ENCODE data around the gene EEFSEC.

EEFSEC gene

GRCh38 chr3:128336337-128337156 lies 183.3 kb downstream of the EEFSEC start:
- no peak overlapping the region for H3K4me3 ChIP-seq (ENCODE audit: low read depth, low read length)
- TF ChIP-seq, protein P1, sequence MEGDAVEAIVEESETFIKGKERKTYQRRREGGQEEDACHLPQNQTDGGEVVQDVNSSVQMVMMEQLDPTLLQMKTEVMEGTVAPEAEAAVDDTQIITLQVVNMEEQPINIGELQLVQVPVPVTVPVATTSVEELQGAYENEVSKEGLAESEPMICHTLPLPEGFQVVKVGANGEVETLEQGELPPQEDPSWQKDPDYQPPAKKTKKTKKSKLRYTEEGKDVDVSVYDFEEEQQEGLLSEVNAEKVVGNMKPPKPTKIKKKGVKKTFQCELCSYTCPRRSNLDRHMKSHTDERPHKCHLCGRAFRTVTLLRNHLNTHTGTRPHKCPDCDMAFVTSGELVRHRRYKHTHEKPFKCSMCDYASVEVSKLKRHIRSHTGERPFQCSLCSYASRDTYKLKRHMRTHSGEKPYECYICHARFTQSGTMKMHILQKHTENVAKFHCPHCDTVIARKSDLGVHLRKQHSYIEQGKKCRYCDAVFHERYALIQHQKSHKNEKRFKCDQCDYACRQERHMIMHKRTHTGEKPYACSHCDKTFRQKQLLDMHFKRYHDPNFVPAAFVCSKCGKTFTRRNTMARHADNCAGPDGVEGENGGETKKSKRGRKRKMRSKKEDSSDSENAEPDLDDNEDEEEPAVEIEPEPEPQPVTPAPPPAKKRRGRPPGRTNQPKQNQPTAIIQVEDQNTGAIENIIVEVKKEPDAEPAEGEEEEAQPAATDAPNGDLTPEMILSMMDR (IDR thresholded peaks at IDR 0.05; ENCODE audit: low read depth, low read length) = no peak

GRCh38 chr3:128337305-128337704 lies 184.0 kb downstream of the EEFSEC start:
- TF ChIP-seq, protein P1 (IDR thresholded peaks at IDR 0.05; ENCODE audit: low read depth, low read length) = no peak
- H3K4me3 ChIP-seq (ENCODE audit: low read depth, low read length) = no peak overlapping the region

GRCh38 chr3:128338536-128339330 lies 185.5 kb downstream of the EEFSEC start:
- H3K4me3 ChIP-seq (ENCODE audit: low read depth, low read length) = no peak overlapping the region
- TF ChIP-seq, protein P1 (IDR thresholded peaks at IDR 0.05; ENCODE audit: low read depth, low read length) = no peak

- TF ChIP-seq, protein P1 (IDR thresholded peaks at IDR 0.05; ENCODE audit: low read depth, low read length) = no peak
Measured at GRCh38 chr3:128339491-128340012, 186.3 kb downstream of the EEFSEC start.

GRCh38 chr3:128340198-128340903 lies 187.1 kb downstream of the EEFSEC start:
- H3K4me3 ChIP-seq (ENCODE audit: low read depth, low read length) = no peak overlapping the region
- TF ChIP-seq, protein P1 (IDR thresholded peaks at IDR 0.05; ENCODE audit: low read depth, low read length) = no peak

More at GRCh38 chr3:128339491-128340012, 186.3 kb downstream of the EEFSEC start:
- no peak overlapping the region for H3K4me3 ChIP-seq (ENCODE audit: low read depth, low read length)

DNA sequence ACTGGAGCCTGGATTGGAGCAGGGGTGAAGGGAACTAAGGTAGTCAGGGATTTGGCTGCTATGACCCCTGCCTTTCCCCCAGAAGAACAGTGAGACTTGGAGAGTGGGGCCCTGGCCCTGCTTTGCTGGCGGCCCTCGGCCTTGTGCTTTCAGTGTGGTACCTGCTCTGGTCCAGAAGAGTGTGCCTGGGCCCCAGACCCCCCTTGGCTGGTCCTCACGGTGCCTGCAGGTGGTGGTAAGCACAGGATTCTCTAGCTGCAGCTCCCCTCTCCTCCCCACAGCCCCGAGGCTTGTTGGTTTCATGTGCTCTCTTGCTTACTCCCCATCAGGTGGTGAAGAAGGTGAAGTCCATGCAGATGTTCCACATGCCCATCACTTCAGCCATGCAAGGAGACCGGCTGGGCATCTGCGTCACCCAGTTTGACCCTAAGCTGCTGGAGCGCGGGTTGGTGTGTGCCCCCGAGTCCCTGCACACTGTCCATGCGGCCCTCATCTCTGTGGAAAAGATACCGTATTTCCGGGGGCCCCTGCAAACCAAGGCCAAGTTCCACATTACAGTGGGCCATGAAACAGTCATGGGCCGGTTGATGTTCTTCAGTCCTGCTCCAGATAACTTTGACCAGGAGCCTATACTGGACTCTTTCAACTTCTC lies 187.7 kb downstream of the EEFSEC start:
- TF ChIP-seq, protein P1 (IDR thresholded peaks at IDR 0.05; ENCODE audit: low read depth, low read length) = no peak
- no peak overlapping the region for H3K4me3 ChIP-seq (ENCODE audit: low read depth, low read length)

All from WI38 (cell line).